Mucosa of stomach (tissue), 1 donor: ENCODE data around the gene CRB3.

Experiments used
- H3K27me3 ChIP-seq: one replicate; pipeline ENCODE4 v1.7.0; 2013; ENCODE audit warnings: mild to moderate bottlenecking, low read length; ENCODE audit not compliant: control insufficient read depth, insufficient read depth
- H3K36me3 ChIP-seq: one replicate; pipeline ENCODE4 v1.7.0; 2013; ENCODE audit warnings: low read length; ENCODE audit not compliant: control insufficient read depth, insufficient read depth
- H3K4me1 ChIP-seq: one replicate; pipeline ENCODE4 v1.7.0; 2013; ENCODE audit warnings: mild to moderate bottlenecking, low read length; ENCODE audit not compliant: control insufficient read depth, insufficient read depth
- H3K4me3 ChIP-seq: one replicate; pipeline ENCODE4 v1.7.0; 2013; ENCODE audit warnings: low read length
- H3K9ac ChIP-seq: one replicate; pipeline ENCODE4 v1.7.0; 2013; ENCODE audit warnings: mild to moderate bottlenecking, low read length, moderate library complexity
- H3K9me3 ChIP-seq: one replicate; pipeline ENCODE4 v1.7.0; 2013; ENCODE audit warnings: mild to moderate bottlenecking, low read length, moderate library complexity; ENCODE audit not compliant: control insufficient read depth
- donor health status: Pancreatic carcinoma.

The CRB3 gene

GRCh38 chr19:6459262-6460098 is 4.6 kb upstream of the CRB3 start, which contains the start of gene SLC25A23:
Gene SLC25A23, minus strand, starts transcription at chr19:6459792. Its CDS starts 164 bp downstream, at chr19:6459628.
- H3K36me3 ChIP-seq: no peaks in the 10 kb centered on the region
- peak within 1 kb of the TSS; percentile 95 for H3K4me3 ChIP-seq
- H3K9ac ChIP-seq: peak within 1 kb of the TSS; percentile 81
- H3K9me3 ChIP-seq: no peaks in the 10 kb centered on the region
- peaks cover 29% of the 10 kb centered on the region for H3K4me1 ChIP-seq
- peaks cover 7% of the 10 kb centered on the region for H3K27me3 ChIP-seq

DNA sequence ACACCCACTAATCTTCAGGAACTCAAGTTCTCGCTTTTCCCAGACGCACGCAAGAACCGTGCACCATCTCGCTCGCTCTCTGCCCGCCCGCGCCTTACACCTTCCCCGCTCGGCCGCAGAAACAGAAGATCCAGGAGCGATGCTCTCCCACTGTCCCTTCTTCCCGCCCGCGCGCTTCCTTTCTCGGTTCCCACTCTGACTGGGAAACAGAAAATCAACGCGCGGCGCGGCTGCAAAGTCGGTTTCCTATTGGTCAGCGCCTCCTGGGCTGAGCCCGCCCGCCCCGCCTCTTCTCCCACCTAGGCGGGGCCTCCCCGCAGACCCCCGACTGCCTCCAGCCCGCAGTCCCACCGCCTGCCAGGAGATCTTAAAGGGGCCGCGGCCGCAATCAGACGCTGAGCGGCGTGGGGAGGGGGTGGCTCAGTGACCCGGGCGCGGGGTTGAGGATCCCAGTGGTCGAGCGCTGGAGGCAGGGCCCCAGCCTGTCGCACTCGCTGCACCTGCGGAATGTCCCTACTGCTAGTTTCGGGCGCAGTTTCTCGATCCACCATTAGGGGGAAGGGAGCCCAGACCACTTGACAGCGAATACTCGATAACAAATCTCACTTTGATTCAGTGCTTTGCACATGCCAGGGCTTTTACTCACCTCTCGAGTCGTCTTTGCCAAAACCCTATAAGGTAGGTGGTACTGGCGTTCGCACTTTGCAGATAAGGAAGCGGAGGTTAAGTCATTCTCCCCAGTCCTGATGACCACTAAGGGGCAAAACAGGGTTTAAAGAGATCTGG is 3.8 kb upstream of the CRB3 start:
- Histone ChIP-seq H3K9me3 (no peaks in the 10 kb centered on the region), H3K4me3 (peak overlapping the region; percentile 95), H3K9ac (peak overlapping the region; percentile 81), H3K27me3 (peaks cover 12% of the 10 kb centered on the region), H3K4me1 (peaks cover 32% of the 10 kb centered on the region), H3K36me3 (no peaks in the 10 kb centered on the region)

DNA sequence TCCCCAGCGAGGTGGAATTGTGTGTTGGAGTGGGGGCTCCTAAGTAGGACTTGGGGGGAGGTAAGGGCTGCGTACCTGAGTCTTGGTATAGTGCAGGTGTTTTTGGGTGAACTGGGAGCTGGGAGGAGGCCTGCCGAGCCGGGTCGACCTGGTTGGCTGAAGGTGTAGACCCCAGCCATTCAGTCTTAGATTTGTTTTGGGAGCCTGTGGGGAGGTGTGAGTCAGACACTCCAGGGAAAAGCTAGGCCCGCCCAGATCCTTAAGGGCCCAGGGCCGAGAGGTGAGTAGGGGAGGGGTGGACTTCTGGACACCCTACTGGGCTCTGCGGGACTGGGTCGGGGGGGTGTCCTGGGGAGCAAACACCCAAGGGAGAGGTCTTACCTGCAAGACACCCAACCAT is 935 bp downstream of the CRB3 start:
- Histone ChIP-seq H3K9ac (peak overlapping the region; percentile 98), H3K4me1 (peaks cover 34% of the 10 kb centered on the region), H3K27me3 (peaks cover 12% of the 10 kb centered on the region), H3K4me3 (peak overlapping the region; percentile 72), H3K9me3 (no peaks in the 10 kb centered on the region), H3K36me3 (no peaks in the 10 kb centered on the region)

DNA sequence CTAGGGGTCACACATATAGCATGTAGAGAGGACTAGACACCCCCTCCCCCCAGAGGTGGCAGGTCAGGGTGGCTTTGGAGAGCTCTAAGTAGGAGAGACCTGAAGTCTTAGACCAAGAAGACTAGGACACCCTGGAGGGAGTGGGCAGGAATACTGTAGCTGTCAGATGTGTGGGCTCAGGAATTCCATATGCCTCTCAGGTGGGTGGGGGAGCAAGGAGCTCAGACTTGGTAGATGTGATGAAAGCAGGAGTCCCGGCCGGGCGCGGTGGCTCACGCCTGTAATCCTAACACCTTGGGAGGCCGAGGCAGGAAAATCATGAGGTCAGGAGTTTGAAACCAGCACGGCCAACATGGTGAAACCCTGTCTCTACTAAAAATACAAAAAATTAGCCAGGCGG is 1.6 kb downstream of the CRB3 start:
- H3K9ac ChIP-seq: peak overlapping the region; percentile 98
- H3K27me3 ChIP-seq: peaks cover 12% of the 10 kb centered on the region
- no peaks in the 10 kb centered on the region for H3K9me3 ChIP-seq
- H3K36me3 ChIP-seq: no peaks in the 10 kb centered on the region
- no peak overlapping the region for H3K4me3 ChIP-seq
- H3K4me1 ChIP-seq: peaks cover 34% of the 10 kb centered on the region

GRCh38 chr19:6466526-6467248 is 2.6 kb downstream of the CRB3 start:
- Histone ChIP-seq H3K9me3 (no peaks in the 10 kb centered on the region), H3K9ac (no peak overlapping the region), H3K36me3 (no peaks in the 10 kb centered on the region), H3K27me3 (peaks cover 12% of the 10 kb centered on the region), H3K4me3 (no peak overlapping the region), H3K4me1 (peaks cover 34% of the 10 kb centered on the region)

DNA sequence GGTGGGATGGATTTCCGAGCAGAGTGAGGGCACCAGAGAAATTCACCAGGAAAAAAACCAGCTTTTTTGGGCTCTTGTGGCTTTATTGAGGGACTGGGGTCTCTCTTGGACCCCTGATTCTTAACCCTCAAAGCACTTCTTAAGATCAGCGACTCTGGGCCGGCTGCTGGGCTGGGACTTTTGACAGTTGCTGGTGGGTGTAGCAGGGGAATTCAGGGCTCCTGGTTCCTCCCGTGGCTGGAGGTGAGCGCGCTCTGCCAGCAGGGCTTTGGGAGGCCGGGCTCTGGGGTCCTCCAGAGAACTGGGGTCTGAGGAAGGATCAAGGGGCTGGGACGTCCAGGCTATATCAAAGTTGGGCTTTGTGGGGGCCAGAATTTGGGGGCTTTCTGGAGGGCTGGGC is 3.3 kb downstream of the CRB3 start:
- no peaks in the 10 kb centered on the region for H3K36me3 ChIP-seq
- H3K9me3 ChIP-seq: no peaks in the 10 kb centered on the region
- no peak overlapping the region for H3K9ac ChIP-seq
- peaks cover 12% of the 10 kb centered on the region for H3K27me3 ChIP-seq
- peaks cover 28% of the 10 kb centered on the region for H3K4me1 ChIP-seq
- H3K4me3 ChIP-seq: no peak overlapping the region

DNA sequence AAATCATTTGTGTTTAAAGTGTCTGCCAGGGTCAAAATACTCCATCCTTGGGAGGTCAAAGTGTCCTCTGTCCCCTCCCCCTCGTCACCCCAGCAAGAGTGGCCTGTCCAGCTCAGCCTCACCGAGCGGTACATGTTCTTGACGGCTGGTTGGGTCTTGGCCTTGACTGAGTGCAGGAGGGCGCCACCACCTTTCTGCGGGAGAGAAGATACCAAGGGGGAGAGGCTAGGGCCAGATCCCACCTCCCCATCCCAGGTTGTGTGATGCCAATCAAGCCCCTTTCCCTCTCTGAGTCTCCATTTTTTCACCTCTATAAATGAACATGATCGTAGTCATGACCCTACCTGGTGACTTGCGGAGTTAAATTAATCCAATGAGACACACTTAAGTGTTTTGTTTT is 6.1 kb downstream of the CRB3 start:
- no peak overlapping the region for H3K4me3 ChIP-seq
- peaks cover 15% of the 10 kb centered on the region for H3K4me1 ChIP-seq
- no peaks in the 10 kb centered on the region for H3K36me3 ChIP-seq
- H3K9ac ChIP-seq: no peak overlapping the region
- H3K9me3 ChIP-seq: no peaks in the 10 kb centered on the region
- H3K27me3 ChIP-seq: peaks cover under 1% of the 10 kb centered on the region

GRCh38 chr19:6471076-6471475 is 7.0 kb downstream of the CRB3 start:
- H3K9ac ChIP-seq: no peak overlapping the region
- H3K9me3 ChIP-seq: no peaks in the 10 kb centered on the region
- H3K4me3 ChIP-seq: no peak overlapping the region
- peaks cover 8% of the 10 kb centered on the region for H3K27me3 ChIP-seq
- peaks cover 9% of the 10 kb centered on the region for H3K4me1 ChIP-seq
- H3K36me3 ChIP-seq: no peaks in the 10 kb centered on the region

DNA sequence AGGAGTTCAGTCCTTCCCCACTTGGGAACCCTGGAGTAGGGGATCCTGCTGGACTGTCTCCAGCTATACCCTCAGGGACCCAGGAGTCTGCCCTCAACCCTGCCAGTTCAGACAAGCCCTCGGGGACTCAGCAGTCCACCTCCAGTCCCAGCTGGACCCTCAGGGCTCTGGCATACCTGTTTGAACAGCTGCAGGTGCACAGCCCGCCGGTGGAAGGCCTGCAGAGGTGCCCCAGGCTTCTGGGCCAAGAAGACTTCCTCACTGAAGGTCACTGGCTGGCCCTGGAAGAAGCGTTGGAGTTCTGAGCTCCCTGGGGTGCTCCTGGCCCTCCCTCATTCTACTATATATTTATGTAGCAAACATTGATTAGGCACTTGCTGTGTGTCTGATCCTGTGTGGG is 8.6 kb downstream of the CRB3 start:
- H3K36me3 ChIP-seq: no peaks in the 10 kb centered on the region
- H3K27me3 ChIP-seq: peaks cover 15% of the 10 kb centered on the region
- H3K9me3 ChIP-seq: no peaks in the 10 kb centered on the region
- H3K4me1 ChIP-seq: peaks cover 9% of the 10 kb centered on the region
- no peak overlapping the region for H3K9ac ChIP-seq
- H3K4me3 ChIP-seq: no peak overlapping the region

DNA sequence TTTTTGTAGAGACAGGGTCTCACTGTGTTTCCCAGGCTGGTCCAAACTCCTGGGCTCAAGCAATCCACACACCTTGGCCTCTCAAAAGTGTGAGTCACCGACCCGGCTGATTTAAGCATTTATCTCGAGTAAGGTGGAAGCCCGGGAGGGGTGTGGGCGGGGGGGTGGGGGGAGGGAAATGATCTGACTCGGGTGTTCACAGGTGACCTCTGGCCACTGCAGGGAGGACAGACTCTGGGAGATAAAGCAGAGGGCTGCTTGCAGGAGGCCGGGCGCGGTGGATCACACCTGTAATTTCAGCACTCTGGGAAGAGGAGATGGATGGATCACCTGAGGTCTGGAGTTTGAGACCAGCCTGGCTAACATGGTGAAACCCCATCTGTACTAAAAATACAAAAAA is 9.6 kb downstream of the CRB3 start:
- Histone ChIP-seq H3K36me3 (no peaks in the 10 kb centered on the region), H3K27me3 (peaks cover 15% of the 10 kb centered on the region), H3K9me3 (no peaks in the 10 kb centered on the region), H3K9ac (no peak overlapping the region), H3K4me3 (no peak overlapping the region), H3K4me1 (peaks cover 9% of the 10 kb centered on the region)

DNA sequence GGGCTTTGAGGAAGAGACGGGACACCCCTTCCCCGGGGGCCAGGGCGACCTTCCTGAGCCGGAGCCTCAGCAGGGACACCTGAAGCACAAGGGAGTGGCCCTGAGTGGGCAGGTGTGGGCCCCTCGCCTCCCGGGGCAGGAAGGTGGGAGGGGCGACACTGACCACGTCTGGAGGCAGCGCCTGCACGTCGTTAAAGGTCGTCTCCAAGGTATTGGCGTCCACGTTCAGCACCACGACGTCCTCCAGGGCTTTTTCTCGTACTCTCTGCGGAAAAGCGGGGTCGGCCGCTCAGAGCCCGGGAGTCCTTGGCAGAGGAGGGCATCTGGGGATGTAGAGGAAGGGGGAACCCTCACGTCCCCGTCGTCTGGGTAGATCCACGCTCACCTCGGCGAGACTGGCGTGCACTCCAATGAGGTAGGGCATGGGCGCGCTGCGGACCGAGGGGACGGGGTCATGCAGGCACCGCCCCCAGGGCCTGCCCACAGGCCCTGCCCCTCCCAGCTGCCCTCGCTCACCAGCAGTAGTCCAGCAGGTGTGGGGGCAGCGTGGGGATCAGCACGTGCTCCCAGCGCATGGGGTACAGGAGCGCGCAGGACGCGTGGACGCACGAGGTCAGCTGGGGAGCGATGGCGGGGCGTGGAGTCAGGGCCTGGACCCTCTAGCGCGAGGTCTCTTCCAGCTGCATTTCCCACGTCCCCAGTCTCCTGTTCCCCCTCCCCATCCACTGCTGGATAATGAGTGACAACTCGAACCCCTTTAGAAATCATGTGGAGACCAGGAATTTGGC is 11.4 kb downstream of the CRB3 start:
- H3K9me3 ChIP-seq: no peaks in the 10 kb centered on the region
- H3K4me3 ChIP-seq: no peak overlapping the region
- H3K36me3 ChIP-seq: no peaks in the 10 kb centered on the region
- H3K27me3 ChIP-seq: peaks cover 18% of the 10 kb centered on the region
- peaks cover 9% of the 10 kb centered on the region for H3K4me1 ChIP-seq
- no peak overlapping the region for H3K9ac ChIP-seq
